Erythroblast (primary cell): Measurements from ENCODE around the gene SNAP91.

ENCODE experiments used
- GATA1 ChIP-seq: IDR thresholded peaks from 2 replicates; pipeline ENCODE4 v1.6.1; 2011; ENCODE audit warnings: low read depth, mild to moderate bottlenecking, control low read depth, low read length, moderate library complexity
- POLR2A ChIP-seq: IDR thresholded peaks from 2 replicates; pipeline ENCODE4 v1.6.1; 2011; ENCODE audit warnings: mild to moderate bottlenecking, low read length

DNA sequence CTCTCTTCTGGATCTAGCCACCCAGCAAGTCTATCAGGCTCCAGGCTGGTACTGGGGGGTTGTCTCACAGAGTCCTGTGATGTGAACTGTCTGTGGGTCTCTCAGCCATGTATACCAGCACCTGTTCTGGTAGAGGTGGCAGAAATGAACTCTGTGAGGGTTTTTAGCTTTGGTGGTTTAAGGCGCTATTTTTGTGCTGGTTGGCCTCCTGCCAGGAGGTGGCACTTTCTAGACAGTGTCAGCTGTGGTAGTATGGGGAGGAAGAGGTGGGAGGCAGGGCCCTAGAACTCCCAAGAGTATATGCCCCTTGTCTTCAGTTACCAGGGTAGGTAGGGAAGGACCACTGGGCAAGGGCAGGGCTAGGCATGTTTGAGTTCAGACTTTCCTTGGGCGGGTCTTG, 75.8 kb downstream of the SNAP91 start:
- TF ChIP-seq POLR2A = no peak
- no peak for TF ChIP-seq GATA1
